Esophagus squamous epithelium (tissue), 5 donors: Measurements from ENCODE around the gene KCTD12. TPM values are rescaled to one million over a fixed set of nuclear protein-coding genes. Genes with fewer than 3 reads are reported as not detected.
"Not testable (repeated sequence)": the region's sequence is repeated elsewhere in the genome, so short reads cannot be mapped to it uniquely, and the experiment has no call there.

Experiments
- DNase-seq: peaks from one replicate; lab custom pipeline; 2025; lab: John Stamatoyannopoulos, UW
- H3K27ac ChIP-seq, 4 donors: fragments of 200-600 bp; sonication (generic); one replicate each; pipeline ENCODE4 v1.5.1; 2016 to 2019; ENCODE audit warnings: mild to moderate bottlenecking in 1 of 4
- H3K27me3 ChIP-seq, 4 donors: fragments of 200-600 bp; sonication (generic); 1 replicate in 3 of 4; 2 replicates in 1 of 4; pipeline versions ENCODE4 v1.5.1 to v1.6.0; 2017 to 2021; ENCODE audit warnings: antibody characterized with exemption in 1 of 4
- H3K36me3 ChIP-seq, 3 donors: fragments of 200-600 bp; sonication (generic); one replicate each; pipeline ENCODE4 v1.5.1; 2016 to 2019
- H3K4me1 ChIP-seq, 3 donors: fragments of 200-600 bp; sonication (generic); one replicate each; pipeline ENCODE4 v1.5.1; 2017 to 2019
- H3K4me3 ChIP-seq, 4 donors: fragments of 200-600 bp; sonication (generic); 1 replicate in 3 of 4; 2 replicates in 1 of 4; pipeline ENCODE4 v1.5.1; 2016 to 2019; ENCODE audit warnings: mild to moderate bottlenecking in 2 of 4, moderate library complexity in 1 of 4
- H3K9me3 ChIP-seq, 3 donors: fragments of 200-600 bp; sonication (generic); one replicate each; pipeline ENCODE4 v1.5.1; 2016 to 2019
- POLR2A ChIP-seq, 4 donors: fragments of 450-650 bp; IDR thresholded peaks; one replicate each; pipeline ENCODE4 v1.6.1; 2017; ENCODE audit warnings: antibody characterized with exemption in 4 of 4, mild to moderate bottlenecking in 4 of 4, moderate library complexity in 3 of 4
- WGBS, 2 donors: methylation state at CpG; one replicate each; pipeline ENCODE4 v1.1.5; 2018; 5-methylcytosine and 5-hydroxymethylcytosine counted together
- intact Hi-C: fragments of 100-400 bp; cut with DNase I; formaldehyde crosslinking; loops from one replicate; pipeline ENCODE4 v1.15.0; 2022
- total RNA-seq, 4 donors: library from RNA; depleted of rRNA; stranded (reverse); fragments of >200 nt; gene quantifications; one replicate each; pipeline ENCODE4 v1.1.0, GENCODE V29; 2016
- TF ChIP-seq, protein P1 (sequence below), 6 experiments: fragments of 450-650 bp in 4 of 6; fragments of 200-600 bp in 2 of 6; sonication (generic) in 2 of 6; IDR thresholded peaks; one replicate each; pipeline ENCODE4 v1.5.1; 2016 to 2019; ENCODE audit warnings: antibody characterized with exemption in 6 of 6, mild to moderate bottlenecking in 4 of 6, moderate library complexity in 4 of 6
- donor health status: DM: yes; HTN: yes; CAD: no.

The KCTD12 gene
- total RNA-seq, 4 donors from 2014 or later, result 6.2 to 63.3 (median 23.1) TPM

DNA sequence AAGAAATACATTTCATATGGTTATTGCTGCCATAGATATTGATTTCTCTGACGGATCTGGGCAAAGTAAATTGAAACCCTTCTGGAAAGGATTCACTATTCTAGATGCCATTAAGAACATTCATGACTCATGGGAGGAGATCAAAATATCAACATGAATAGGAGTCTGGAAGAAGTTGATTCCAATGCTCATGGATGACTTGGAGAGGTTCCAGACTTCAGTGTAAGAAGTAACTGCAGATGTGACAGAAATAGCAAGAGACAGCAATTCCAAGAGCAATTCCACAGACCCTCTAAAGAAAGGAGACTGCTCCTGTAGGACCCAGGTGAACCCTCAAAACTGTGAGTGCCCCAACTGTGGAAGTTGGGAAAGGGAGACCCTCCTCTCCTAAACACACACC lies 30.9 kb upstream of the KCTD12 start:
- no peak for DNase-seq
- peaks cover 3 to 17% (median 6%) of the 10 kb centered on the region in 3 donors for H3K4me1 ChIP-seq
- H3K9me3 ChIP-seq, result no peaks in the 10 kb centered on the region
- 38 to 52% methylated on average over 1 of the region's 1 CpG for WGBS, 2 donors
- intact Hi-C loops, result no loop called here
- TF ChIP-seq, protein P1, sequence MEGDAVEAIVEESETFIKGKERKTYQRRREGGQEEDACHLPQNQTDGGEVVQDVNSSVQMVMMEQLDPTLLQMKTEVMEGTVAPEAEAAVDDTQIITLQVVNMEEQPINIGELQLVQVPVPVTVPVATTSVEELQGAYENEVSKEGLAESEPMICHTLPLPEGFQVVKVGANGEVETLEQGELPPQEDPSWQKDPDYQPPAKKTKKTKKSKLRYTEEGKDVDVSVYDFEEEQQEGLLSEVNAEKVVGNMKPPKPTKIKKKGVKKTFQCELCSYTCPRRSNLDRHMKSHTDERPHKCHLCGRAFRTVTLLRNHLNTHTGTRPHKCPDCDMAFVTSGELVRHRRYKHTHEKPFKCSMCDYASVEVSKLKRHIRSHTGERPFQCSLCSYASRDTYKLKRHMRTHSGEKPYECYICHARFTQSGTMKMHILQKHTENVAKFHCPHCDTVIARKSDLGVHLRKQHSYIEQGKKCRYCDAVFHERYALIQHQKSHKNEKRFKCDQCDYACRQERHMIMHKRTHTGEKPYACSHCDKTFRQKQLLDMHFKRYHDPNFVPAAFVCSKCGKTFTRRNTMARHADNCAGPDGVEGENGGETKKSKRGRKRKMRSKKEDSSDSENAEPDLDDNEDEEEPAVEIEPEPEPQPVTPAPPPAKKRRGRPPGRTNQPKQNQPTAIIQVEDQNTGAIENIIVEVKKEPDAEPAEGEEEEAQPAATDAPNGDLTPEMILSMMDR (IDR thresholded peaks at IDR 0.05), result no peak
- no peak for TF ChIP-seq POLR2A (IDR thresholded peaks at IDR 0.05)
- peaks cover 0 to 3% (median 0%) of the 10 kb centered on the region in 4 donors for H3K27me3 ChIP-seq
- peak overlapping the region in 3 of 4 donors; percentile 53 to 68 (median 64) for H3K27ac ChIP-seq
- H3K4me3 ChIP-seq, result no peak overlapping the region
- H3K36me3 ChIP-seq, result no peaks in the 10 kb centered on the region

GRCh38 chr13:76913898-76914297 lies 27.7 kb upstream of the KCTD12 start:
- no peak for TF ChIP-seq POLR2A (IDR thresholded peaks at IDR 0.05)
- TF ChIP-seq, protein P1 (IDR thresholded peaks at IDR 0.05), result no peak
- Histone ChIP-seq H3K27ac (no peak overlapping the region), H3K4me3 (no peak overlapping the region), H3K9me3 (no peaks in the 10 kb centered on the region), H3K27me3 (no peaks in the 10 kb centered on the region), H3K36me3 (no peaks in the 10 kb centered on the region), H3K4me1 (peaks cover 3 to 17% (median 6%) of the 10 kb centered on the region in 3 donors)
- no peak for DNase-seq
- intact Hi-C loops, result no loop called here
- WGBS, 2 donors, result 76 to 81% methylated on average over 4 of the region's 4 CpGs

- Histone ChIP-seq H3K4me3 (no peak overlapping the region), H3K27me3 (no peaks in the 10 kb centered on the region), H3K27ac (no peak overlapping the region), H3K4me1 (peaks cover 0 to 6% (median 3%) of the 10 kb centered on the region in 3 donors), H3K36me3 (no peaks in the 10 kb centered on the region), H3K9me3 (no peaks in the 10 kb centered on the region)
- WGBS, 2 donors, result 87 to 89% methylated on average over 3 of the region's 3 CpGs
- DNase-seq, result no peak
- intact Hi-C loops, result no loop called here
- no peak for TF ChIP-seq POLR2A (IDR thresholded peaks at IDR 0.05)
- TF ChIP-seq, protein P1 (IDR thresholded peaks at IDR 0.05), result no peak
These were observed 26.3 kb upstream of the KCTD12 start for GRCh38 chr13:76912476-76912875.

GRCh38 chr13:76904507-76904906 lies 18.3 kb upstream of the KCTD12 start:
- H3K4me1 ChIP-seq, result no peaks in the 10 kb centered on the region
- no peak for DNase-seq
- no peak overlapping the region for H3K27ac ChIP-seq
- H3K9me3 ChIP-seq, result peaks cover 0 to 2% (median 0%) of the 10 kb centered on the region in 3 donors
- no peaks in the 10 kb centered on the region for H3K36me3 ChIP-seq
- intact Hi-C loops, result loop anchor here (10.0 kb wide), 1 partner anchor 1030 kb away; no protein-coding TSS in a partner anchor
- TF ChIP-seq, protein P1 (IDR thresholded peaks at IDR 0.05), result no peak
- TF ChIP-seq POLR2A (IDR thresholded peaks at IDR 0.05), result no peak
- no peaks in the 10 kb centered on the region for H3K27me3 ChIP-seq
- H3K4me3 ChIP-seq, result no peak overlapping the region
- 19 to 33% methylated on average over 2 of the region's 2 CpGs for WGBS, 2 donors

DNA sequence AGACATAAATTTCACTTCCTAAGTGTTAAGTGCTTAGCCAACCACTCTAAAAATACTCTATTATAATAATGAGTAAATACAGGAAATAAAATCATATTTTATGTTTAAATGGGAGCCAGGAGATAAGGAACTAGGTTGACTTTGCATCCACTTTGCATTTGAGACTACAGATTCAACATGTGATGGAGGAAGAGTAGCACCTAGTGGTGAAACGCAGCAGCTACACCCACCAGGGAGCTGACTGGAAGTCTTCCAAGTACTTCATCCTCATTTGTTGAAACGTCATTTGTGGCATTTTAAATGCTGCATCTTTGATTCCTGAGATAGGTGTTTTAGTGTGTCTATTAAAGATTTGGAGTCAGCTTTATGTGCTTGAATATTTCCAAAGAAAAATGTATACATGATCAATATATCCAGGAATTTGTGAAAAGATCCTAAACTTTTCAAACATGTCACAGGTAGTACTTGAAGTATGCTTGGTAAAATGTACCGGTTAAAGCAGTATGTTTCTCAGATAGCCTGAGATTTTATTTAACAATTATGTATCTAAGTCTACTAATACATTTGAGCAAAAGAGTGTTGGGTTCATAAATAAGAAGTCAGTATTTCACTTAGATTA lies 17.4 kb upstream of the KCTD12 start:
- no peaks in the 10 kb centered on the region for H3K27me3 ChIP-seq
- DNase-seq, result no peak
- peaks cover 0 to 11% (median under 1%) of the 10 kb centered on the region in 3 donors for H3K9me3 ChIP-seq
- H3K4me3 ChIP-seq, result no peak overlapping the region
- H3K4me1 ChIP-seq, result no peaks in the 10 kb centered on the region
- WGBS, 2 donors, result 19 to 20% methylated on average over 3 of the region's 3 CpGs
- intact Hi-C loops, result loop anchor here (10.0 kb wide), 1 partner anchor 1029 kb away; no protein-coding TSS in a partner anchor
- TF ChIP-seq, protein P1 (IDR thresholded peaks at IDR 0.05), result peak; percentile 72 to 98 (median 96)
- TF ChIP-seq POLR2A (IDR thresholded peaks at IDR 0.05), result no peak
- no peak overlapping the region for H3K27ac ChIP-seq
- H3K36me3 ChIP-seq, result no peaks in the 10 kb centered on the region

DNA sequence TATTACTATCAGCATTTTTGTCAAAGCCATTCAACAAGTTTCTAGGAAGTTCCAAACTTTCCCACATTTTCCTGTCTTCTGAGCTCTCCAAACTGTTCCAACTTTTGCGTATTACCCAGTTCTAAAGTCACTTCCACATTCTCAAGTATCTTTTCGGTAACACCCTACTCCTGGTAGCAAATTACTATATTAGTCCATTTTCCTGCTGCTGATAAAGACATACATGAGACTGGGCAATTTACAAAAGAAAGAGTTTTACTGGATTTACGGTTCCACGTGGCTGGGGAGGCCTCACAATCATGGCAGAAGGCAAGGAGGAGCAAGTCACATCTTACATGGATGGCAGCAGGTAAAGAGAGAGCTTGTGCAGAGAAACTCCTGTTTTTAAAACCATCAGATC lies 12.9 kb upstream of the KCTD12 start:
- H3K27me3 ChIP-seq, intact Hi-C loops, H3K36me3 ChIP-seq, H3K27ac ChIP-seq, H3K4me1 ChIP-seq, H3K4me3 ChIP-seq, DNase-seq: not testable (repeated sequence)
- peaks cover 0 to 11% (median 5%) of the 10 kb centered on the region in 3 donors for H3K9me3 ChIP-seq
- WGBS, 2 donors, result 93 to 95% methylated on average over 4 of the region's 4 CpGs

GRCh38 chr13:76897171-76897570 lies 11.0 kb upstream of the KCTD12 start:
- not testable (repeated sequence) for DNase-seq

More at GRCh38 chr13:76897171-76897570, 11.0 kb upstream of the KCTD12 start:
- H3K27me3 ChIP-seq, H3K27ac ChIP-seq, H3K36me3 ChIP-seq, H3K4me1 ChIP-seq, H3K4me3 ChIP-seq, intact Hi-C loops: not testable (repeated sequence)
- peaks cover 0 to 11% (median 5%) of the 10 kb centered on the region in 3 donors for H3K9me3 ChIP-seq
